Left lung (tissue), 14 donors: ENCODE data around the gene ZFP28. TPM values are rescaled to one million over a fixed set of nuclear protein-coding genes. Genes with fewer than 3 reads are reported as not detected.
A peak's percentile ranks its signal among the peaks of the same experiment; 100 is the strongest.

Source experiments
- ATAC-seq: fragments of 200-7000 bp; cut with Tn5 transposase; one replicate; pipeline ENCODE4 v1.9.1; 2020; ENCODE audit warnings: moderate library complexity
- DNase-seq, 4 donors: peaks; one replicate each; pipeline ENCODE4 v3.0.0-alpha.2; 2013 to 2020
- H3K27ac ChIP-seq, 2 donors: fragments of 200-600 bp; sonication (generic) in 1 of 2; one replicate each; pipeline versions ENCODE4 v1.5.0 to v1.8.0; 2020 to 2021
- H3K27me3 ChIP-seq, 2 donors: fragments of 200-600 bp; sonication (generic) in 1 of 2; one replicate each; pipeline versions ENCODE4 v1.5.0 to v1.8.0; 2020 to 2021
- H3K36me3 ChIP-seq, 2 donors: fragments of 200-600 bp; sonication (generic) in 1 of 2; one replicate each; pipeline versions ENCODE4 v1.5.0 to v1.8.0; 2020 to 2021
- H3K4me1 ChIP-seq, 2 donors: fragments of 200-600 bp; one replicate each; pipeline ENCODE4 v1.8.0; 2021
- H3K4me3 ChIP-seq, 2 donors: fragments of 200-600 bp; sonication (generic) in 1 of 2; one replicate each; pipeline versions ENCODE4 v1.5.0 to v1.8.0; 2020 to 2021; ENCODE audit warnings: mild to moderate bottlenecking in 1 of 2
- H3K9me3 ChIP-seq, 2 donors: fragments of 200-600 bp; sonication (generic) in 1 of 2; one replicate each; pipeline versions ENCODE4 v1.5.0 to v1.8.0; 2020 to 2021
- CTCF ChIP-seq, 2 donors: fragments of 200-600 bp; sonication (generic) in 1 of 2; IDR thresholded peaks; one replicate each; pipeline versions ENCODE4 v1.5.0 to v1.8.0; 2021; ENCODE audit warnings: antibody characterized with exemption in 2 of 2
- intact Hi-C, 2 donors: fragments of 100-400 bp; cut with DNase I; formaldehyde crosslinking; loops; one replicate each; pipeline versions ENCODE4 v1.11.2 to v1.14.2; 2022
- long read RNA-seq, 12 donors: library from polyadenylated mRNA in 2 of 12; unstranded in 2 of 12; transcript quantifications; one replicate each; pipeline ENCODE4 v2.0.0 and lab custom pipeline, GENCODE V29; 2019 to 2026
- polyA plus RNA-seq, 6 donors: library from polyadenylated mRNA; unstranded; fragments of 120-200 nt; gene quantifications; one replicate each; pipeline ENCODE4 v1.2.1, GENCODE V29; 2013; ENCODE audit not compliant: insufficient read length in 6 of 6
- total RNA-seq, 2 donors: library from RNA; stranded (reverse); fragmentation: NEBNext Ultra II Directional; extraction: Animal tissue kit (Norgen Biotek cat#: 25700); gene quantifications; one replicate each; pipeline ENCODE4 v1.2.1, GENCODE V29; 2021
- donor health status: DM: no; HTN: yes; CAD: no.
- donor health status: DM: no; HTN: no; CAD: no.

ZFP28 gene
- total RNA-seq = 1 to 10 TPM; 6.3 to 7.0 TPM
- 10 to 100 TPM; 14.6 to 17.1 (median 15.1) TPM for polyA plus RNA-seq
- long read RNA-seq, donor 1, full-length matches to known transcripts = 6 of 6 reads
- long read RNA-seq, donor 1, partial matches to known transcripts = 0 of 6 reads
- long read RNA-seq, donor 1, other reads (novel, unspliced or antisense) = 0 of 6 reads
- long read RNA-seq, donor 2, full-length matches to known transcripts = 3 of 3 reads
- long read RNA-seq, donor 2, partial matches to known transcripts = 0 of 3 reads
- long read RNA-seq, donor 2, other reads (novel, unspliced or antisense) = 0 of 3 reads
- long read RNA-seq, donor 3, full-length matches to known transcripts = 3 of 3 reads
- long read RNA-seq, donor 3, partial matches to known transcripts = 0 of 3 reads
- long read RNA-seq, donor 3, other reads (novel, unspliced or antisense) = 0 of 3 reads
- long read RNA-seq, donor 4, partial matches to known transcripts = 0 of 1 reads
- long read RNA-seq, donor 4, other reads (novel, unspliced or antisense) = 1 of 1 reads
- long read RNA-seq, donor 5, partial matches to known transcripts = 11 of 12 reads
- long read RNA-seq, donor 5, other reads (novel, unspliced or antisense) = 0 of 12 reads
- long read RNA-seq, donor 6, full-length matches to known transcripts = 4 of 4 reads
- long read RNA-seq, donor 6, partial matches to known transcripts = 0 of 4 reads
- long read RNA-seq, donor 6, other reads (novel, unspliced or antisense) = 0 of 4 reads
- long read RNA-seq, donor 7, full-length matches to known transcripts = 3 of 3 reads
- long read RNA-seq, donor 7, partial matches to known transcripts = 0 of 3 reads
- long read RNA-seq, donor 7, other reads (novel, unspliced or antisense) = 0 of 3 reads
- long read RNA-seq, donor 8, full-length matches to known transcripts = 1 of 1 reads
- long read RNA-seq, donor 8, partial matches to known transcripts = 0 of 1 reads
- long read RNA-seq, donor 8, other reads (novel, unspliced or antisense) = 0 of 1 reads
- long read RNA-seq, donor 9 = 0 reads
- long read RNA-seq, donor 10 = 0 reads
- long read RNA-seq, donor 11 = 0 reads
- long read RNA-seq, donor 12, full-length matches to known transcripts = 2 of 2 reads
- long read RNA-seq, donor 12, partial matches to known transcripts = 0 of 2 reads
- long read RNA-seq, donor 12, other reads (novel, unspliced or antisense) = 0 of 2 reads

- H3K27ac ChIP-seq = peak within 1 kb of the TSS; percentile 92 to 97
- H3K27me3 ChIP-seq = no peaks in the 10 kb centered on the region
- peak in 3 of 4 donors; percentile 64 to 94 (median 87) for DNase-seq
- H3K36me3 ChIP-seq = peaks cover 0 to 44% of the 10 kb centered on the region in 2 donors
- ATAC-seq = peak; percentile 85
- H3K4me1 ChIP-seq = peaks cover 4 to 15% of the 10 kb centered on the region in 2 donors
- no peak for TF ChIP-seq CTCF (IDR thresholded peaks at IDR 0.05)
- peaks cover 11 to 94% of the 10 kb centered on the region in 2 donors for H3K9me3 ChIP-seq
- H3K4me3 ChIP-seq = peak within 1 kb of the TSS; percentile 59 to 75
- intact Hi-C loops = no loop called here
Observed at GRCh38 chr19:56538761-56539263, at the start of gene ZFP28. Gene ZFP28 (plus strand): TSS chr19:56538948. CDS start chr19:56539019, 71 bp downstream.

- TF ChIP-seq CTCF (IDR thresholded peaks at IDR 0.05) = no peak
- DNase-seq = no peak
- intact Hi-C loops = no loop called here
- no peaks in the 10 kb centered on the region for H3K27me3 ChIP-seq
- ATAC-seq = no peak
- peaks cover 0 to 14% of the 10 kb centered on the region in 2 donors for H3K36me3 ChIP-seq
- no peaks in the 10 kb centered on the region for H3K4me1 ChIP-seq
- no peak overlapping the region for H3K4me3 ChIP-seq
- no peak overlapping the region for H3K27ac ChIP-seq
- peaks cover 0 to 96% of the 10 kb centered on the region in 2 donors for H3K9me3 ChIP-seq
Observed at GRCh38 chr19:56491399-56491798, 47.3 kb upstream of the ZFP28 start.

GRCh38 chr19:56504581-56504980 lies 34.2 kb upstream of the ZFP28 start:
- Histone ChIP-seq H3K4me3 (no peak overlapping the region), H3K27me3 (no peaks in the 10 kb centered on the region), H3K27ac (no peak overlapping the region), H3K36me3 (no peaks in the 10 kb centered on the region), H3K9me3 (peaks cover 0 to 81% of the 10 kb centered on the region in 2 donors), H3K4me1 (peaks cover 0 to 4% of the 10 kb centered on the region in 2 donors)
- ATAC-seq = no peak
- TF ChIP-seq CTCF (IDR thresholded peaks at IDR 0.05) = no peak
- DNase-seq = no peak
- intact Hi-C loops = no loop called here

DNA sequence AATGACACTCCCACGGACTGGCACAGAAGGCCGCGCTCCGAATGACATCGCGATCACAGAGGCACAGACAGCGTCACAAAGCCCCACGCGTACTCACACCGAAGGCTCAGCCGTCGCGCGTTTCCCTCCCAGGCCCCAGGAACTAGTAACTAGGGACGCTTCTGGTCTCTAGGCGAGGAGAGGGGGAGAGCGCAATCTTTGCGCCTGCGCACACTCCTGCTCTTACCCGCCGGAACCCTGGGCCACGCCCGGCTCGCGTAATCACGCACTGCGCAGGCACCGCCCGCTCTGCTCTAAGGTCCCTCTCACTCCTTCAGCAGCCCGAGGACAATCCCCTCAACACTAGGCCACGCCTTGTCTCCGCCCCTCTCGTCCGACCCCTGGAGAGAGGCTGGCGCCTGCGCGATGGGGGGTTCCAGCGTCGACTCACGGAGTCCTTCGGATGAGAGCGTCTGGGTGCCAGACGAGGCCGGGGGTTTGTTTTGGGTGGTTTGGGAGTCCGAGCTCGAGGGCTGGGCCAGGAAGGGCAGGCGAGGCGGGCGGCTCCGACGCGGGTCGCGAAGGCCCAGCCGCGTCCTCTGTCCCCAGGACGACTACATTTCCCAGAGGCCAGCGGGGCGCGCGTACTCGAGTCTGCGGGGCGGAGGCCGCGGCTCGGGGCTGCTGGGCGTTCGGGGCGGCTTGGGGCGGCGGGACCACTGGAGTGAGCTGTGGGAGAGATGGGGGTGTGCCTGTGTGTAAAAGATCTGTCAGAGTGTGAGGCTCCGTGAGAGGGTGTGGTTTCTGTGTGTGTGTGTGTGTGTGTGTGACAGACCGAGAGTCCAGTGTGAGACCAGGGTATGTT lies 31.1 kb upstream of the ZFP28 start, which contains the start of gene ZNF471:
Gene ZNF471 (plus strand): TSS at position 410 of the 844 bp plus-strand sequence. CDS start 3,717 bp downstream, outside the sequence.
- TF ChIP-seq CTCF (IDR thresholded peaks at IDR 0.05) = no peak
- ATAC-seq (peak; percentile 100), DNase-seq (peak; percentile 97 to 100 (median 98))
- H3K4me3 ChIP-seq = peak within 1 kb of the TSS; percentile 52 to 58
- H3K27me3 ChIP-seq = no peaks in the 10 kb centered on the region
- H3K9me3 ChIP-seq = peaks cover 0 to 81% of the 10 kb centered on the region in 2 donors
- H3K36me3 ChIP-seq = peaks cover 0 to 2% of the 10 kb centered on the region in 2 donors
- peaks cover 0 to 4% of the 10 kb centered on the region in 2 donors for H3K4me1 ChIP-seq
- peak within 1 kb of the TSS; percentile 91 to 97 for H3K27ac ChIP-seq
- intact Hi-C loops = no loop called here
